Activated CD8-positive, alpha-beta memory T cell treated with anti-CD3 and anti-CD28 coated beads, Interleukin-2, amount 10 ng/mL, durations not matched to agents 7 days and 5 days (primary cell): ENCODE measurements around the gene NRIP1. TPM values are rescaled to one million over a fixed set of nuclear protein-coding genes. Genes with fewer than 3 reads are reported as not detected.
"Not testable (repeated sequence)": the region's sequence is repeated elsewhere in the genome, so short reads cannot be mapped to it uniquely, and the experiment has no call there.

Source experiments
- ATAC-seq: fragments of 150-1000 bp; cut with Tn5 transposase; one replicate; pipeline ENCODE4 v1.10.0; 2021; ENCODE audit warnings: moderate library complexity
- CTCF ChIA-PET: fragments of 350-600 bp; sonication (Branson Sonifier 250); formaldehyde crosslinking; loops from one replicate; lab custom pipeline; 2021; ENCODE audit warnings: antibody characterized with exemption; lab: Charles Lee
- DNase-seq: peaks from one replicate; pipeline ENCODE4 v3.0.0-alpha.2; 2020
- H3K27ac Mint-ChIP-seq: one replicate; pipeline ENCODE4 v1.8.0; 2021; ENCODE audit warnings: mild to moderate bottlenecking, mixed read lengths
- H3K27me3 Mint-ChIP-seq: one replicate; pipeline ENCODE4 v1.8.0; 2021; ENCODE audit warnings: mixed read lengths
- H3K36me3 Mint-ChIP-seq: one replicate; pipeline ENCODE4 v1.8.0; 2021; ENCODE audit warnings: mild to moderate bottlenecking, mixed read lengths
- H3K4me1 Mint-ChIP-seq: one replicate; pipeline ENCODE4 v1.8.0; 2021; ENCODE audit warnings: mixed read lengths
- H3K4me3 Mint-ChIP-seq: one replicate; pipeline ENCODE4 v1.8.0; 2021; ENCODE audit warnings: mild to moderate bottlenecking, moderate library complexity, mixed read lengths
- H3K9me3 Mint-ChIP-seq: one replicate; pipeline ENCODE4 v1.8.0; 2022; ENCODE audit warnings: low read depth, mixed read lengths
- total RNA-seq, 2 experiments: library from RNA; stranded (reverse); gene quantifications; one replicate each; pipeline ENCODE4 v1.2.3, GENCODE V29; 2021

Gene NRIP1
- total RNA-seq, 2 experiments from 2014 or later: 13.2 to 18.8 TPM

- Mint-ChIP-seq H3K27me3 (no peaks in the 10 kb centered on the region), H3K9me3 (no peaks in the 10 kb centered on the region), H3K4me1 (no peaks in the 10 kb centered on the region), H3K36me3 (no peaks in the 10 kb centered on the region), H3K27ac (no peak overlapping the region), H3K4me3 (no peak overlapping the region)
- CTCF ChIA-PET: no interaction called here
- DNase-seq: no peak
- ATAC-seq: no peak
These were observed 107.0 kb downstream of the NRIP1 start for GRCh38 chr21:14957836-14958235.

- Mint-ChIP-seq H3K27me3 (no peaks in the 10 kb centered on the region), H3K36me3 (no peaks in the 10 kb centered on the region), H3K4me3 (no peak overlapping the region), H3K9me3 (no peaks in the 10 kb centered on the region), H3K27ac (no peak overlapping the region), H3K4me1 (no peaks in the 10 kb centered on the region)
- DNase-seq (no peak), ATAC-seq (no peak)
- CTCF ChIA-PET: no interaction called here
These were observed 108.0 kb downstream of the NRIP1 start for GRCh38 chr21:14956807-14957206.

GRCh38 chr21:14955936-14956520 is 108.8 kb downstream of the NRIP1 start:
- Mint-ChIP-seq H3K27me3 (no peaks in the 10 kb centered on the region), H3K4me1 (no peaks in the 10 kb centered on the region), H3K27ac (no peak overlapping the region), H3K4me3 (no peak overlapping the region), H3K9me3 (no peaks in the 10 kb centered on the region), H3K36me3 (no peaks in the 10 kb centered on the region)
- ATAC-seq: no peak
- DNase-seq: no peak
- CTCF ChIA-PET: no interaction called here

GRCh38 chr21:14952916-14953315 is 111.9 kb downstream of the NRIP1 start:
- Mint-ChIP-seq H3K4me1 (no peaks in the 10 kb centered on the region), H3K36me3 (no peaks in the 10 kb centered on the region), H3K27ac (no peak overlapping the region), H3K27me3 (no peaks in the 10 kb centered on the region), H3K9me3 (no peaks in the 10 kb centered on the region), H3K4me3 (no peak overlapping the region)
- ATAC-seq (no peak), DNase-seq (no peak)
- CTCF ChIA-PET: no interaction called here

GRCh38 chr21:14949603-14950002 is 115.2 kb downstream of the NRIP1 start:
- DNase-seq (no peak), ATAC-seq (no peak)
- no peaks in the 10 kb centered on the region for H3K36me3 Mint-ChIP-seq
- H3K4me1 Mint-ChIP-seq: no peaks in the 10 kb centered on the region
- H3K4me3 Mint-ChIP-seq: no peak overlapping the region
- no peaks in the 10 kb centered on the region for H3K27me3 Mint-ChIP-seq
- no peak overlapping the region for H3K27ac Mint-ChIP-seq
- no peaks in the 10 kb centered on the region for H3K9me3 Mint-ChIP-seq
- CTCF ChIA-PET: no interaction called here

- Mint-ChIP-seq H3K27me3 (no peaks in the 10 kb centered on the region), H3K9me3 (no peaks in the 10 kb centered on the region), H3K4me3 (no peak overlapping the region), H3K4me1 (no peaks in the 10 kb centered on the region), H3K36me3 (no peaks in the 10 kb centered on the region), H3K27ac (no peak overlapping the region)
- CTCF ChIA-PET: no interaction called here
- ATAC-seq (no peak), DNase-seq (no peak)
These were observed 117.1 kb downstream of the NRIP1 start for GRCh38 chr21:14947613-14948160.

- no peak for DNase-seq
- H3K9me3 Mint-ChIP-seq: peaks cover 2% of the 10 kb centered on the region
- H3K4me1 Mint-ChIP-seq: no peaks in the 10 kb centered on the region
- H3K27ac Mint-ChIP-seq: no peak overlapping the region
- ATAC-seq: no peak
- CTCF ChIA-PET: no interaction called here
- H3K4me3 Mint-ChIP-seq: no peak overlapping the region
- H3K36me3 Mint-ChIP-seq: no peaks in the 10 kb centered on the region
- H3K27me3 Mint-ChIP-seq: no peaks in the 10 kb centered on the region
These were observed 119.6 kb downstream of the NRIP1 start for GRCh38 chr21:14945176-14945575.

- CTCF ChIA-PET: no interaction called here
- DNase-seq: no peak
- Mint-ChIP-seq H3K36me3 (no peaks in the 10 kb centered on the region), H3K9me3 (peaks cover 3% of the 10 kb centered on the region), H3K4me1 (no peaks in the 10 kb centered on the region), H3K4me3 (no peak overlapping the region), H3K27me3 (no peaks in the 10 kb centered on the region), H3K27ac (no peak overlapping the region)
- ATAC-seq: no peak
These were observed 121.2 kb downstream of the NRIP1 start for GRCh38 chr21:14943616-14944015.

- no peaks in the 10 kb centered on the region for H3K27me3 Mint-ChIP-seq
- H3K4me3 Mint-ChIP-seq: no peak overlapping the region
- ATAC-seq (no peak), DNase-seq (no peak)
- no peaks in the 10 kb centered on the region for H3K4me1 Mint-ChIP-seq
- CTCF ChIA-PET: no interaction called here
- no peak overlapping the region for H3K27ac Mint-ChIP-seq
- peaks cover 3% of the 10 kb centered on the region for H3K9me3 Mint-ChIP-seq
- no peaks in the 10 kb centered on the region for H3K36me3 Mint-ChIP-seq
These were observed 121.9 kb downstream of the NRIP1 start for GRCh38 chr21:14942801-14943490.

- H3K4me1 Mint-ChIP-seq, H3K36me3 Mint-ChIP-seq, ATAC-seq, H3K27ac Mint-ChIP-seq, CTCF ChIA-PET, DNase-seq, H3K9me3 Mint-ChIP-seq, H3K4me3 Mint-ChIP-seq, H3K27me3 Mint-ChIP-seq: not testable (repeated sequence)
These were observed 137.5 kb downstream of the NRIP1 start for GRCh38 chr21:14927324-14927723.

- Mint-ChIP-seq H3K36me3 (no peaks in the 10 kb centered on the region), H3K27ac (no peak overlapping the region), H3K9me3 (no peaks in the 10 kb centered on the region), H3K27me3 (peaks cover 4% of the 10 kb centered on the region), H3K4me1 (no peaks in the 10 kb centered on the region), H3K4me3 (no peak overlapping the region)
- CTCF ChIA-PET: no interaction called here
- DNase-seq (no peak), ATAC-seq (no peak)
These were observed 138.6 kb downstream of the NRIP1 start for GRCh38 chr21:14926186-14926585.

GRCh38 chr21:14923468-14923867 is 141.3 kb downstream of the NRIP1 start:
- no peaks in the 10 kb centered on the region for H3K36me3 Mint-ChIP-seq
- H3K27me3 Mint-ChIP-seq: peaks cover 4% of the 10 kb centered on the region
- ATAC-seq: no peak
- no peaks in the 10 kb centered on the region for H3K9me3 Mint-ChIP-seq
- CTCF ChIA-PET: no interaction called here
- no peak overlapping the region for H3K27ac Mint-ChIP-seq
- no peak for DNase-seq
- no peaks in the 10 kb centered on the region for H3K4me1 Mint-ChIP-seq
- no peak overlapping the region for H3K4me3 Mint-ChIP-seq

- CTCF ChIA-PET: no interaction called here
- peaks cover 4% of the 10 kb centered on the region for H3K27me3 Mint-ChIP-seq
- H3K4me1 Mint-ChIP-seq: no peaks in the 10 kb centered on the region
- no peak for DNase-seq
- no peaks in the 10 kb centered on the region for H3K9me3 Mint-ChIP-seq
- H3K27ac Mint-ChIP-seq: no peak overlapping the region
- no peak for ATAC-seq
- no peak overlapping the region for H3K4me3 Mint-ChIP-seq
- H3K36me3 Mint-ChIP-seq: no peaks in the 10 kb centered on the region
These were observed 141.8 kb downstream of the NRIP1 start for GRCh38 chr21:14922980-14923379.

- ATAC-seq: no peak
- no peak for DNase-seq
- H3K27me3 Mint-ChIP-seq: peaks cover 4% of the 10 kb centered on the region
- H3K36me3 Mint-ChIP-seq: no peaks in the 10 kb centered on the region
- H3K4me3 Mint-ChIP-seq: no peak overlapping the region
- H3K9me3 Mint-ChIP-seq: no peaks in the 10 kb centered on the region
- H3K27ac Mint-ChIP-seq: no peak overlapping the region
- no peaks in the 10 kb centered on the region for H3K4me1 Mint-ChIP-seq
- CTCF ChIA-PET: no interaction called here
These were observed 146.3 kb downstream of the NRIP1 start for GRCh38 chr21:14918527-14918926.
